DOHH2 (cell line): ENCODE data around the gene KRTAP12-4.

Experiments
- CTCF ChIP-seq: fragments of 200-600 bp; sonication (generic); IDR thresholded peaks from one replicate; pipeline ENCODE4 v1.5.1; 2014; ENCODE audit warnings: antibody characterized with exemption, mild to moderate bottlenecking, low read depth, low read length; ENCODE audit not compliant: poor library complexity, severe bottlenecking
- EZH2phosphoT487 ChIP-seq: fragments of 200-600 bp; sonication (generic); IDR thresholded peaks from 2 replicates; pipeline ENCODE4 v1.6.1; 2017; ENCODE audit warnings: borderline replicate concordance, mild to moderate bottlenecking, antibody characterized with exemption, low read length, moderate library complexity, mixed read lengths

GRCh38 chr21:44613386-44614155 is 40.9 kb downstream of the KRTAP12-4 start:
- TF ChIP-seq CTCF: no peak
- TF ChIP-seq EZH2phosphoT487: no peak
